GM11168 (cell line): ENCODE results near the gene SHH.

ENCODE experiments used
- in situ Hi-C: fragments of 300-500 bp; cut with MboI; formaldehyde crosslinking; loops from one replicate; pipeline ENCODE4 v1.12.0; 2022; ENCODE audit warnings: low sequenced_read_pairs; ENCODE audit not compliant: unreplicated experiment

The SHH gene

DNA sequence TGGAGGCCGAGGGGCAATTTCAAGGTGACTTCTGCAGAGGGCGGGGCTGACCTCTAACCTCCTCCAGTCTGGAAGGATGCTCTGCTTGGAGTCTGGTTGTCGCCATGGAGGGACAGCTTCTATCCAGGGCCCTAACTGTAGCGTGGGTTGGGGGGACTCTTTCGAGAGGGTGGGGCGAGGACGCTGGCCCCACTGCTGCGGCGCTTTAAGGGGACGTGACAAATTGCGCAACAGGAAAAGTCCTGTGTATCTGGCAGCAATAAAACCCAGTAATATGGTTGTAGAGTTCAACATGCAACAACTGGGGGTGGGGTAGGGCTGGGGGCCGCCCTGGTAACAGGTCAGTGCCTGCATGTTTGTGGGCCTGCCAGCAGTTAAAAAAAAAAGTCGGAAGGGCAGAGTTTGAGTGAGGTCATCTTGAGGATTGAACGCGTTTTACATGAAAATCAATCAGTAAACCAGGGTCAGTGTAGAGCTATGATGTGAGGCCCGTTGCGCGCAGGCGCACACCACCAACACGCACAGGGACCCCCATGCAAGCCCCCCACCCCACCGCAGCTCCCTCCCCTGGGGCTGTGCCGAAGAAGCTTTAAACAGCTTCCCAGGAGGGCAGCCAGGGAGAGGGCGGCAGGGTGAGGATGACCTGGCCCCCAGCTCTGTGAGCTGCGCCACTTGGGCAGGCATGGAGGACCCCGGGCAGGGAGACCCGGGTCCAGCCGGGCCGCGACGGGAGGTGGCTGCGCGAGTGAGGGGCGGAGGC, 4.3 kb downstream of the SHH start:
- in situ Hi-C loops: no loop called here

DNA sequence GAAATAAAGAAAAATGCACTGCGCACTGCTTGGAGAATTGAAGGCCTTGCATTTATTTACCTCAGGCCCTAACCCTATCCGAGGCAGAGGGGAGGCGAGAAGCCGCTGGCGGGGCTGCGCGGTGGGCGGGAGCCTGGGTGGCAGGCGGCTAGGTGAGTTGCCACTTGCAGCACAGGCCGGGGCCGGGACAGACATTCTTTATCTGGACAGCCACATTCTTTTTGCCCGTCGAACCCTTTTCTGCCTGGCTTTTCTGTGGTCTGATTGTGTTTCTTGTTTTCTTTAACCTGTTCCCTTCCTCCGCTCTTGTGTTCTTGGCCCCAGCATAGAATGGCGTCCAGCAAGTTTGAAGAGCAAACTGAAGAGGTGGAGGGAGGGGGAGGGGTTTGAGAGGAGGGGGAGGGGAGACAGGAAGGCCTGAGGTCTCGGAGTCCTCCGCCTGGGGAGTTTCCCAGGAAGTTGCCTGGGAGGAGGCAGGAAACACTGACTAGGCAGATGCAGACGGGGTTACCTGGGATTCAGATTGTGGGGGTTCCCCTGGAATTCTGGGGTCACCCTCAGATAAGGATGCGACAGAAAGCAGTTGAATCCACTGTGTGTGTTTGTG, 5.1 kb downstream of the SHH start:
- in situ Hi-C loops: no loop called here

DNA sequence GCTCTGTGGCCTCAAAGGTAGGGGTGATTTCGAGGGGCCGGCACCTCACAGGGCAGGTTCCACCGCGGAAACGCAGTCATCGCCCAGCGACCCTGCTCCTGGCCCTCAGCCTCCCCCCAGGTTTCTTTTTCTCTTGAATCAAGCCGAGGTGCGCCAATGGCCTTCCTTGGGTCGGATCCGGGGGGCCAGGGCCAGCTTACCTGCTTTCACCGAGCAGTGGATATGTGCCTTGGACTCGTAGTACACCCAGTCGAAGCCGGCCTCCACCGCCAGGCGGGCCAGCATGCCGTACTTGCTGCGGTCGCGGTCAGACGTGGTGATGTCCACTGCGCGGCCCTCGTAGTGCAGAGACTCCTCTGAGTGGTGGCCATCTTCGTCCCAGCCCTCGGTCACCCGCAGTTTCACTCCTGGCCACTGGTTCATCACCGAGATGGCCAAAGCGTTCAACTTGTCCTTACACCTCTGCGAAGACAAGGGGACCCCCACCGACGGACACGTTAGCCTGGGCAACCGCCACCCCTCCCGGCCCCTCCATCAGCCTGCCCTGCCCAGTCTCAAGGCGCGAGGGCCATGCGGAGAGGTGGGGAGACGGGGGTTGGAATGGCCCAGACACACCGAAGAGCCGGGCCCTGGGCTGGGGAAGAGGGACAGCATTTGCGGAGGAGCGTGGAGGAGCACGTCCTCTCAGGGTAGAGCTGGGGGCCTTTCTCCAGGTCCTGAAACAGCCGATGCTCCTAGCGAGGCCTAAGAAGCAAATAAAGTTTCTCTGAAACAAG, 6.0 kb downstream of the SHH start:
- in situ Hi-C loops: no loop called here

DNA sequence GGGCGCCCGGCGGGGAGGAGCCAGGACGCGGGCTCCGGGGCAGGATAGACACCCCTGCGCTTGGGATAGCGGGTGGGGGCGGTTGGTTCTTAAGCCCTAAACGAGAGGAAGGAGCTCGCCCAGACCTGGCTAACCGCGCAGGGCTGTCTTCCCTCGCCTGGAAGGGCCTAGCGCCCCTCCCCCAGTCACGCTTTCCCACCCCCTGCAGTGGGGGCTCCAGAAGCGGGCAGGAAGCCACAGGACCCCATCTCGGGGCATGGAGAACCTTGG, 6.5 kb downstream of the SHH start:
- in situ Hi-C loops: no loop called here

DNA sequence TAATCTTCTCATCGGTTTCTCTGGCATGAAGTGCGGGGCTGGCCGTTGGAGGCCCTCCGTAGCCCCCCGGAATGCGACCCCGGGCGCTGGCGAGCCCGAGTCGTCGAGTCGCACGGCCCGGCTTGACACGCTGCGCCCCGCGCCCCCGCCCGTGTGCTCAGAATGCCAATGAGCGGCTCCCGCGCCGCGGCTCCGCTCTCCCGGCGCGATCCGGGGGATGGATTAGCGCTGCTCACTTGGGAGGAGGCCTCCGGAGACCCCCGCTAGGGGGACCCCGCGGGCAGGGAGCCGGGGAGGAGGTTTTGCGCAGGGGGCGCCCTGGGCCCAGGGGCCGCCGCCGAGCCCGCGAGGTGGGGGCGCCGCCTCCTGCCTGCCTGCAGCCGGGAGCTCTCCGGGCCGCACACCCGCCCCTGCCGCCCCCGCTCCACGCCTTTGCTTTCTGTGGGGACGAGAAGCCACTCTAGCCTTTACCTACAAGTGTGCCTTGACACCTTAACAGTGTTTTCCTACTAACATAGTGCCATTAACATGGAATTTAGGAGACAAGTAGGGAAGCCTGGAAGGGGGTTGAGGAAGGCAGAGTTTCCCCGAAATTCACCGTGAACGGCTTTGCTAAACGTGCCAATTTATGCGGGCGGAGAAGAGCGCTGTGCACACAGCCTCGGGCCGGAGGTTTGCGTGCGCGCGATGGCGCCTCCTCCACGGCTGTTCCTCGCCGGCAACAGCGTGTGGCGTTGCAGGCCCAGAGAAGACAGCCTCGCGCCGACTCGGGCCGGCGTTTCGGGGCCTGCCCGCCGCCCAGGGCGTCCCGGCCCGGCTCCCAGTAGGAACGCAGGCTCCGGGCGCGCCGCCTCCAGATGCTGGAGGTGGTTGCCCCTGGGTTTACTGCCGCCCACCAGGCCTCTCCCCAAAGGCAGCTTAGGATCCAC, 7.1 kb downstream of the SHH start:
- in situ Hi-C loops: loop anchor here (5.0 kb wide), 1 partner anchor 672 kb away; no protein-coding TSS in a partner anchor

DNA sequence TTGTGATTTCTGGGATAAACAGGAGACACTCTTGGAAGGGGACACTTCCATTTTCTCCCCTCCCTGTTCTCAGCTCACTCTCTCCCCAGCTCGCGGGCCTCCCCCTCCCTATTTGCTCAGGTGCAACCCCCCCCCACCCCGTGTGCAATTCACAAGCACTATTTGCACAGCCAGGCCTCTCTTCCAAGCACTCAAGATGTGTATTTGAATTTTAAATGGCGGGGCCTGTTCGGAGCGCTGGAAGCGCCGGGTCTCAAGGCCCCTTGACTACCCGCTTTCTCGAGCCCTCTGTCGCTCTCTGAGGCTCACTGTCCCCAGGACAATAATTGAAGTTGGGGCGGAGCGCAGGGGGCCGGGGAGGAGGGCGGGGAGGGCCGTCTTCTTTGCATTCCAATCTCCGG, 7.8 kb downstream of the SHH start:
- in situ Hi-C loops: loop anchor here (5.0 kb wide), 1 partner anchor 673 kb away; no protein-coding TSS in a partner anchor

DNA sequence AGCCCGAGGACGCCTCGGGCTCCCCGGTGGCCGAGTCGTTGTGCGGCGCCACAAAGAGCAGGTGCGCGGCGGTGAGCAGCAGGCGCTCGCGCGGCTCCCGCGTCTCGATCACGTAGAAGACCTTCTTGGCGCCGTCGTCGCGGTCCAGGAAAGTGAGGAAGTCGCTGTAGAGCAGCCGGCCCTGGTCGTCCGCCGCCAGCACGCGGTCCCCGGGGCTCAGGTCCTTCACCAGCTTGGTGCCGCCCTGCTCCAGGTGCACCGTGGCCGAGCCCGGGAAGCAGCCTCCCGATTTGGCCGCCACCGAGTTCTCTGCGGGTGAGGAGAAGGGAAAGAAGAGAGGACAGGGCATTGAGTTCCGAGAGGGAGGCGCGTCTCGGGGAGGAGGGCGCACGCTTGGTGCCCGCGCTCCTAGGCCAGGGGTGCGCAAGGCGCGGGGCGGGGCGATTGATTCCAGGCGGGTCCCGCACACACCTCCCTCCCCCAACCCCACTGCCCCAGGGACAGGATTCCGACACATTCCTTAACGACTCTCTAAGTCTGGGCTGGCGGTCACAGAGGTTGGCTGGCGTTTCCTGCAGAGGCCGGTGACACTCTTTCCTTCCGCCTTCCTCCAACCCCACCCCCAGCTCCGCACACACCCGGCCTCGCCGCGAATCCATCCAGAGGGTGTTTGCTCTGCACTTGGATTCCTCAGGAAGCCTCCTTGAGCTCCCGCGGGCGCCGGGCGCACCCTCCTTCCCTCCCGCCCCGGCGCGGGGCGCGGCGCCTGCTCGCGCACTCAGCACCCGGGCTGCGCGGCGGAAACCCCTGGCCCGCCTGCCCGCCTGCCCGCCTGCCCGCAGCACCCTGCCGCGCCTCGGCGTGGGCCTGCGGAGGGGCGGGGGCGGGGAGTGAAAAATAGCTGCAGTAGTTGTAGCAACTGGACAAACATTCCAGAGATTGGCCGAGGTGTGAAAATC, 8.6 kb downstream of the SHH start:
- in situ Hi-C loops: loop anchor here (5.0 kb wide), 1 partner anchor 674 kb away; no protein-coding TSS in a partner anchor

DNA sequence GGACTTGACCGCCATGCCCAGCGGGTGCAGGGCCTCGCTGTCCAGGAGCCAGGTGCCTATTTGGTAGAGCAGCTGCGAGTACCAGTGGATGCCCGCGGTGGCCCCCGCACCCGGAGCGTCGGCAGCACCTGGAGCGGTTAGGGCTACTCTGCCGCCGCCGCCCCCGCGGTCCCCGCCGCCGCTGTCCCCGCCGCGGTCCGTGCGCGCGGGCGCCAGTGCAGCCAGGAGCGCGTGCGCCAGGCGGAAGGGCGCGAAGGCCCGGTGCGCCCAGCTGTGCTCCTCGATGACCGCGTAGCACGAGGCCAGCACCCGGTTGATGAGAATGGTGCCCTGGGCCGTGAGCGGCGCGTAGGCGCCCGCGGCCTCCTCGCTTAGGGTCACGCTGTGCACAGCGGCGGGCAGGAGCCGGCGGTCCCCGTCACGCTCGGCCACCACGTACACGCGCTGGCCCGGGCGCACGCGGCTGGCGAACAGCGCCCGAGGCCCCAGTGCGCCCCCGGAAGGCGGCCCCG, 9.3 kb downstream of the SHH start:
- in situ Hi-C loops: loop anchor here (5.0 kb wide), 1 partner anchor 674 kb away; no protein-coding TSS in a partner anchor

DNA sequence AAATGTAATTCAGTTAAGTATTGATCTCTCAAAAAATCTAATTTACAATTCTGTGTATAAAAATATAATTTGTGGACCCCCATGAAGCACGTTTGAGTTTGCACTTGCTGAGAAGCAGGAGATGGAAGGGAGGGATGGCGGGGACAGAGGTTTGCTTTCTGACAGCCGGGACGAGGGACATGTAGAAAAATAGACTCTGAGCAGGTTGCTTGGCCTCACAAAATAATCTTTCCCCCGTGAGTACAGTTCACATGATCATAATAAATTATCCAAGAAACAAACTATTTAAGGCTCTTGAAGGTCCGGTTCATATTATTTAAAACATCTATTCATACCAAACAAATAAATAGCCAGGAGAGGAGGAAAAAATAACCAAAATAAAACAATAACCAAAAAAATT, 10.0 kb downstream of the SHH start:
- in situ Hi-C loops: loop anchor here (5.0 kb wide), 1 partner anchor 675 kb away; no protein-coding TSS in a partner anchor

DNA sequence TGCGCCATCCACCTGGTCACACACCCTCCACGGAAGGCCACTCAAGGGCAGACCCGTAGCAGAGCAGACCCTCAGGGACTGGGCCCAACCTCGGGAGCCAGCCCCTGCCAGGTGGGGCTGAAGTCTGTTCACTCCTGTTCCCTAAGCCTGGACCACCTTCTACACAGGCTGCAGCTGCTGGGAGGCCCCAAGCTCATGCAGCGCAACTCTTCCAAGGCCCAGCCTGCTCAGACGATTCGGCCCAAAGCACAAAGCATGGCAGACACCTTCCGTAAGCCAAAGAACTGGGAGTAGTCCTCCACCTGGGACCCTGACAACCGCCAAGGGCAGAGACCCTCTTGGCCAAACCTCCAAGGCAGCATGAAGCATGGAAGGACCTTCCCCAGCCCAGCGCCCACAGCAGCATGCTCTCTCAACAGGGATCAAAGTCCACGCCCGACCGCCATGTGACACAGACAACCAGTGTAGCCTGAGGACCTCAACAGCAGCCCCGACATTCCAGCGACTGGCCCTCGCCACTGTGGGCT, 11.5 kb downstream of the SHH start:
- in situ Hi-C loops: loop anchor here (5.0 kb wide), 1 partner anchor 676 kb away; no protein-coding TSS in a partner anchor

DNA sequence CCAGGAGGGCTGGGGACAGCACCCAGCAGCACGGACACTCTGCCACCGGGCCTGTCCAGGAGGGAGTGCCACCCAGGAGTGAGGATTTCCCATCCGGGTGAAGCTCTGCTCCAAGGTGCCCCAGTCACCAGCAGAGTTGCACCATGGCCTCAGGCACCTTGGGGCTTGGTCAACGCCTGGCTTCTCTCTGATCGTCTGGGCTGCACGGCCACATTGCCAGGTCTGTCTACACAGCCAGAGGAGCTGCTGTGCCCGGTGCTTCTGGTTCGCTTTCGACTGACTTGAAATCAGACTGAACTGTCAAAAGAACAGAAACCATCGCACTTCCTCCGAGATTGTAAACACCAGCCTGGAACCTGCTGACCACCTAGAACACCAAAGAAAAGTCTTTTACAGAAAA, 12.0 kb downstream of the SHH start:
- in situ Hi-C loops: loop anchor here (5.0 kb wide), 1 partner anchor 677 kb away; no protein-coding TSS in a partner anchor

DNA sequence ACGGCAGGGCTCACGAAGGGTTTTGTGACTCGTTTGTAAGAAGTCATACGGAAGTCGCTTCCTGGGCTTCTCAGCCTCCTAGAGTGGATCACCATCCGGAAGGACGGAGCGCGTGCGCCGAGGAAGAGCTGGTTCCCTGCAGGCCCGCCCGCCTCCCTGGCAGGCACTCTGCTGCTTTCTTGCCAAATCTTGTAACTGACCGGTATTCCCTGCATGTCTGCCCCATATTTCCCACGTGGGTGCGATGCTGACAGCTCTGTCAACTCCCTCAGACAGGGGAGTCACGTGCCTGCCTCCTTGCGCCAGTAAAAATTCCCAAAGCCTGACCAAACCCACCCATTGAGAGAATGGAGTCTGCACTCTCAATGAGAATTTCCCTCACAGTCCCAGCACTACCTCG, 12.7 kb downstream of the SHH start:
- in situ Hi-C loops: loop anchor here (25.0 kb wide), 1 partner anchor 1013 kb away; no protein-coding TSS in a partner anchor

DNA sequence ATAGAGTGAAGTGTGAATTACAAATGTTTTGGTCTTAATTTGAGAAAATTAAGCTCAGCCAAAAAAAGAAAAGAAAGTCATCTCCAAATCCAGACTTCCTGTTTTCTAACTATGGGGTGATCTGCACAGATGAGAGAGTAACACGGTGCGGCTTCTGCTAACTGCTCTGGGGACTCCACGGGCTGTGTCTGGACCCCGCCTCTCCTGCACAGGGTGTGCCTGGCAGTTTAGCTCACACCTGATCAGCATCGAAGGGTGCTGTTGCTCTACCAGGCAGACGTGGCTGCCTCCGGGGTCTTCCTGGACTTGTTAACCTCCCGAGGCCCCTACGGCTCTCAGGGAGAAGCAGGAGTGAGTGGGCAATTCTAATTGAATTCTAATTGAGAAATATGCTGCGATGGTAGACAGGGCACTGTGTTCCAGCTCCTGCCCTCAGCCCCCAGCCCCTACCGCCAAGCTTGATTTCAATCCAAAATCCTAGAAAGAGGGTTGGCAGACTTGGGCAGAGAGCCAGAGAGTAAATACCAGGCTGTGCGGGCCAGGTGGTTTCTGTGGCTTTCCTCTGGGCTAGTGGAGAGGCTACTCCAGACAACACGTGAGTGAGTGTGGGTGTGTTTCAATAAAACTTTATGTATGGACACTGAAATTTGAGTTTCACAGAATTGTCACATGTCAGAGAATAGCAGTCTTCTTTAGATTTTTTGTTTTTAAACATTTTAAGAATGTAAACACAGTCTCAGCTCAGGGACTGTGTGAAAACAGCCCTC, 13.4 kb downstream of the SHH start:
- in situ Hi-C loops: loop anchor here (25.0 kb wide), 1 partner anchor 1013 kb away; no protein-coding TSS in a partner anchor

DNA sequence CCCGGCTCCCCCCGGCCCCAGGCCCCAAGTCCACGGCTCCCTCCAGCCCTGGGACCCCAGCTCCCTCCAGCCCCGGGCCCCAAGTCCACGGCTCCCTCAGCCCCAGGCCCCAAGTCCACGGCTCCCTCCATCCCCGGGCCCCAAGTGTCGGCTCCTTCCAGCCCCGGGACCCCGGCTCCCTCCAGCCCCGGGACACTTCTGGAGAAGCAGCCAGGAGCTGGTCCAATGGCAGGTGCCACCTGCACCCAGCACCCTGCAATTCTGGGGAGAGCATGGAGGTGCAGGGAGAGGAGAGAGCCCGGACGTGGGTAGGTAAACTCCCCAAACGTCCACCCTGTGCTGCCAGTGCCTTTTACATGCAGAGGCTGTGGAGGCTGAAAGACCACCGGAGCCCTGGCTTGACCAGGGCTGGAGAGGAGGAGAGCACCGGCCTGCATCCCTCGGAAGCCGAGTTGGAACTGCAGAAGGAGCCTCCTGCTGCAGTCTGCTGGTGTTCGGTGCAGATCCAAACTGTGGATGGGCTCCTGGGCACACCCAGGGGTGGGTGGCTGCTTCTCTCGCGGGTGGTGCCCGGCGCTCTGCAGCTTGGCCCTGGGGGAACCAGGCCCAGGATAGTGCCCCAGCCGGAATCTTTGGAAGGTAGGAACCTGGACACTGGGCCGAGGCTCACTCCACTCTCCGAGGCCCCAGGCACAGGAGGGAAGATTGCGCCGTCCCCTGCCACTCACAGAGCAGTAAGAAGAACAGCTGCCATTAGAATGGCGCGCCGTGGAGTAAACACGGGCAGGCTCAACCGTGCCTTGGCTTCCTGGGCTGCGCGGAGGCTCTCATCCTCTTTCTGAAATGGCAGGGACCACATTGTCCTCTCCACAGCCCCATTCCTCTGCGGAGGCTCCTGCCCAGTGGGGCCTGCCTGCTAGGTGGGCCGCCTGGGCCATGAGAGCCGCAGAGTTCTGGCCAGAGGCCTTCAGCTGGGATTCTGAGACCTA, 14.7 kb downstream of the SHH start:
- in situ Hi-C loops: loop anchor here (25.0 kb wide), 1 partner anchor 1015 kb away; no protein-coding TSS in a partner anchor

DNA sequence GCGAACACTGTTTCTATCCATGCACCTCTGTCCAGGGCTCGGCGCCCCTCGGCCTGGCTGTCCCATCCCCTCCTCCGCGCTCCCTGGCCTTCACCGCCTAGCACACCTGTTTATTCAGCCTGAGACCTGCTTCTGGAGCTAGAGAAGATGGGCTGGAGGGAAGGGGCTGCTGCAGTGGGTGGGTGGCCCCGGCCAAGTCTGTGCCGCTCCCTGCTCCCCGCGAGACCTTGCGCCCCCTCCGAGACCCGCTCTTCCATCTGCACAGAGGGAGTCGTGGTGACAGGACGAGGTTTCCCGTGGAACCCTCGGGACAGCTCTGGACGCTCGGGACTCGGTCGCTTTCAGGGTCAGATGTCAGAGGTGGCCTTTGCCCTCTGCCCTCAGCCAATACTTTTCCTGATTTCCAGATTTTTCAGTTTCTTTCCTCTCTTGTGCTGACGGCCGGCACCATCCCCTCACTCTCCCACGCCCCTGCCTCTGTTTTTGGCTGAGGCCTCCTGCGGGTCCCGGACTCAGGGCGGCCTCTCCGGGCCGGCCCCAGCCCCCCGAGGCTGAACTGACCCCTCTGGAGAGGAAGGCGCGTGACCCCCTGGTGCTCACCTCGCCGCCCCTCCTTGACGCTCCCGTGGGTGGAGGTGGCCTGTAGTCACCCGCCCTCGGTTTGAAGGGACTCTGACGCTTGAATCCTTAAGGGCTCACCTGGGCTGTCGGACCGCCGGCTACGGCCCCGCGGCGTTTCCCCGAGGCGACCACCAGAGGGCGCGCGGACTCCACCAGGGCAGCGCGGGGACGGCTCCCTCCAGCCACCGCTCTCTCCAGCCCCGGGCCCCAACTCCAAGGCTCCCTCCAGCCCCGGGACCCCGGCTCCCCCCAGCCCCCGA, 15.6 kb downstream of the SHH start:
- in situ Hi-C loops: loop anchor here (25.0 kb wide), 1 partner anchor 1016 kb away; no protein-coding TSS in a partner anchor
